Neural cell (in vitro differentiated cells): Measurements from ENCODE around the gene MAPT. TPM values are rescaled to one million over a fixed set of nuclear protein-coding genes. Genes with fewer than 3 reads are reported as not detected.

Experiments
- H2AFZ ChIP-seq: fragments of 200-600, 300-800 bp; sonication (generic), shearing (Covaris generic); 2 replicates; pipeline ENCODE4 v1.6.0; 2014; ENCODE audit warnings: low read depth, mild to moderate bottlenecking, antibody characterized with exemption, low read length, moderate library complexity
- H3F3A ChIP-seq: fragments of 200-600 bp; shearing (Covaris generic); 2 replicates; pipeline ENCODE4 v1.6.1; 2016; ENCODE audit warnings: mild to moderate bottlenecking, moderate library complexity, mixed read lengths, antibody characterized with exemption, low read length; ENCODE audit not compliant: insufficient read depth, poor library complexity, severe bottlenecking
- H3K27ac ChIP-seq: fragments of 200-600, 300-800 bp; sonication (generic), shearing (Covaris generic); 2 replicates; pipeline ENCODE4 v1.5.1; 2014; ENCODE audit warnings: mild to moderate bottlenecking, low read length, moderate library complexity
- H3K27me3 ChIP-seq: fragments of 300-800, 200-600 bp; sonication (generic), shearing (Covaris generic); 2 replicates; pipeline ENCODE4 v1.6.0; 2014; ENCODE audit warnings: mild to moderate bottlenecking, low read depth, low read length, moderate library complexity; ENCODE audit not compliant: insufficient read depth
- H3K36me3 ChIP-seq: fragments of 300-800, 200-600 bp; sonication (generic), shearing (Covaris generic); 2 replicates; pipeline ENCODE4 v1.5.1; 2014; ENCODE audit warnings: mild to moderate bottlenecking, antibody characterized with exemption, low read length, moderate library complexity; ENCODE audit not compliant: insufficient read depth
- H3K4me2 ChIP-seq: fragments of 300-800, 200-600 bp; sonication (generic), shearing (Covaris generic); 2 replicates; pipeline ENCODE4 v1.6.0; 2014; ENCODE audit warnings: mild to moderate bottlenecking, low read length
- H3K4me3 ChIP-seq: fragments of 300-800, 200-600 bp; sonication (generic), shearing (Covaris generic); 2 replicates; pipeline ENCODE4 v1.5.1; 2014; ENCODE audit warnings: mild to moderate bottlenecking, low read length, moderate library complexity
- H3K79me2 ChIP-seq: fragments of 200-600 bp; shearing (Covaris generic); replicated peaks from 2 replicates; pipeline ENCODE4 v1.6.0; 2014; ENCODE audit warnings: mild to moderate bottlenecking, low read length, moderate library complexity; ENCODE audit not compliant: insufficient read depth
- H3K9ac ChIP-seq: fragments of 300-800, 200-600 bp; sonication (generic), shearing (Covaris generic); 2 replicates; pipeline ENCODE4 v1.6.1; 2016; ENCODE audit warnings: mild to moderate bottlenecking, low read length, mixed read lengths
- H3K9me2 ChIP-seq: fragments of 200-600 bp; shearing (Covaris generic); 2 replicates; pipeline ENCODE4 v1.6.1; 2016; ENCODE audit warnings: mild to moderate bottlenecking, low read length, mixed read lengths; ENCODE audit not compliant: insufficient read depth
- H3K9me3 ChIP-seq: fragments of 200-600, 300-800 bp; sonication (generic), shearing (Covaris generic); 2 replicates; pipeline ENCODE4 v1.6.1; 2016; ENCODE audit warnings: mild to moderate bottlenecking, mixed run types, low read length, moderate library complexity, mixed read lengths
- H4K20me1 ChIP-seq: fragments of 200-600 bp; shearing (Covaris generic); 2 replicates; pipeline ENCODE4 v1.6.1; 2016; ENCODE audit warnings: mild to moderate bottlenecking, mixed run types; ENCODE audit not compliant: insufficient read depth
- EP300 ChIP-seq: fragments of 450-650 bp; conservative IDR thresholded peaks from 2 replicates; pipeline ENCODE4 v1.6.1; 2014; ENCODE audit warnings: antibody characterized with exemption, mild to moderate bottlenecking, moderate library complexity; ENCODE audit not compliant: poor library complexity, severe bottlenecking
- EZH2 ChIP-seq: fragments of 200-600, 300-800 bp; shearing (Covaris generic), sonication (generic); IDR thresholded peaks from 2 replicates; pipeline ENCODE4 v1.6.1; 2014; ENCODE audit warnings: antibody characterized with exemption, low read length, borderline replicate concordance, mild to moderate bottlenecking; ENCODE audit not compliant: insufficient read depth, poor library complexity, severe bottlenecking
- MXI1 ChIP-seq: fragments of 450-650 bp; conservative IDR thresholded peaks from 2 replicates; pipeline ENCODE4 v1.6.1; 2014; ENCODE audit warnings: antibody characterized with exemption, mild to moderate bottlenecking; ENCODE audit not compliant: poor library complexity, severe bottlenecking
- POLR2AphosphoS5 ChIP-seq: IDR thresholded peaks from 2 replicates; pipeline ENCODE4 v1.6.1; 2012
- RAD21 ChIP-seq: fragments of 450-650 bp; conservative IDR thresholded peaks from 2 replicates; pipeline ENCODE4 v1.6.1; 2014; ENCODE audit warnings: antibody characterized with exemption, mild to moderate bottlenecking, moderate library complexity
- SMC3 ChIP-seq: fragments of 450-650 bp; conservative IDR thresholded peaks from 2 replicates; pipeline ENCODE4 v1.6.1; 2014; ENCODE audit warnings: antibody characterized with exemption, mild to moderate bottlenecking, moderate library complexity; ENCODE audit not compliant: poor library complexity
- TAF1 ChIP-seq: IDR thresholded peaks from 2 replicates; pipeline ENCODE4 v1.6.1; 2012; ENCODE audit warnings: low read depth
- polyA plus RNA-seq: library from polyadenylated mRNA; depleted of rRNA; stranded (reverse); fragments of >200 nt; gene quantifications from 2 replicates; pipeline ENCODE4 v1.2.3, GENCODE V29; 2014
- TF ChIP-seq, protein P1 (sequence below): IDR thresholded peaks from 2 replicates; pipeline ENCODE4 v1.6.1; 2012; ENCODE audit warnings: borderline replicate concordance
- TF ChIP-seq, protein P2 (sequence below): fragments of 450-650 bp; IDR thresholded peaks from 2 replicates; pipeline ENCODE4 v1.5.1; 2014; ENCODE audit warnings: antibody characterized with exemption, mild to moderate bottlenecking, moderate library complexity; ENCODE audit not compliant: poor library complexity, severe bottlenecking

Gene MAPT
- polyA plus RNA-seq, 1 donor from 2014 or later: 94.5 TPM

DNA sequence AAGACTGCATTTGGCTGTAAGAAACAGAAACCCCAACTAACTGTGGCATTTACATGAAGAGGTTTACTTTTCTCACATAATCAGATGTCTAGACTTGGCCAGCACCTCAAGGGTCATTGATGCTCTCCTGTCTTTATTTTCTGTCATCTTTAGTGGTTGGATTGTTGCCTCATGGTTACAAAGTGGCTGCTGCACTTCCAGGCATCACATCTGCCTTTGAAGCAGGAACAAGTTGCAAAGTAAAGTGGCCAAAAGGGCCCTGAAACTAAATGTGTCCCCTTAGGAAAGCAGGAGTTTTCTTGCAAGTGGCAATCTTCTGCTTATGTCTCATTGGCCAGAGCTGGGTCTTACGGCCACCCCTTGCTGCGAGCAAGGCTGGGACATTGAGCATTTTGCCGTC is 78.2 kb downstream of the MAPT start:
- Histone ChIP-seq H3K4me2 (no peak overlapping the region), H3F3A (no peaks in the 10 kb centered on the region), H3K4me3 (no peak overlapping the region), H2AFZ (no peak overlapping the region), H3K36me3 (peaks cover 13% of the 10 kb centered on the region), H3K9me2 (no peaks in the 10 kb centered on the region), H3K27me3 (no peaks in the 10 kb centered on the region), H4K20me1 (no peaks in the 10 kb centered on the region), H3K9ac (no peak overlapping the region), H3K27ac (no peak overlapping the region), H3K9me3 (no peaks in the 10 kb centered on the region), H3K79me2 (no peaks in the 10 kb centered on the region)
- TF ChIP-seq EP300 (no peak), TAF1 (no peak), RAD21 (no peak), SMC3 (no peak), POLR2AphosphoS5 (no peak), MXI1 (no peak), EZH2 (no peak)
- TF ChIP-seq, protein P1, sequence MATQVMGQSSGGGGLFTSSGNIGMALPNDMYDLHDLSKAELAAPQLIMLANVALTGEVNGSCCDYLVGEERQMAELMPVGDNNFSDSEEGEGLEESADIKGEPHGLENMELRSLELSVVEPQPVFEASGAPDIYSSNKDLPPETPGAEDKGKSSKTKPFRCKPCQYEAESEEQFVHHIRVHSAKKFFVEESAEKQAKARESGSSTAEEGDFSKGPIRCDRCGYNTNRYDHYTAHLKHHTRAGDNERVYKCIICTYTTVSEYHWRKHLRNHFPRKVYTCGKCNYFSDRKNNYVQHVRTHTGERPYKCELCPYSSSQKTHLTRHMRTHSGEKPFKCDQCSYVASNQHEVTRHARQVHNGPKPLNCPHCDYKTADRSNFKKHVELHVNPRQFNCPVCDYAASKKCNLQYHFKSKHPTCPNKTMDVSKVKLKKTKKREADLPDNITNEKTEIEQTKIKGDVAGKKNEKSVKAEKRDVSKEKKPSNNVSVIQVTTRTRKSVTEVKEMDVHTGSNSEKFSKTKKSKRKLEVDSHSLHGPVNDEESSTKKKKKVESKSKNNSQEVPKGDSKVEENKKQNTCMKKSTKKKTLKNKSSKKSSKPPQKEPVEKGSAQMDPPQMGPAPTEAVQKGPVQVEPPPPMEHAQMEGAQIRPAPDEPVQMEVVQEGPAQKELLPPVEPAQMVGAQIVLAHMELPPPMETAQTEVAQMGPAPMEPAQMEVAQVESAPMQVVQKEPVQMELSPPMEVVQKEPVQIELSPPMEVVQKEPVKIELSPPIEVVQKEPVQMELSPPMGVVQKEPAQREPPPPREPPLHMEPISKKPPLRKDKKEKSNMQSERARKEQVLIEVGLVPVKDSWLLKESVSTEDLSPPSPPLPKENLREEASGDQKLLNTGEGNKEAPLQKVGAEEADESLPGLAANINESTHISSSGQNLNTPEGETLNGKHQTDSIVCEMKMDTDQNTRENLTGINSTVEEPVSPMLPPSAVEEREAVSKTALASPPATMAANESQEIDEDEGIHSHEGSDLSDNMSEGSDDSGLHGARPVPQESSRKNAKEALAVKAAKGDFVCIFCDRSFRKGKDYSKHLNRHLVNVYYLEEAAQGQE: no peak
- TF ChIP-seq, protein P2, sequence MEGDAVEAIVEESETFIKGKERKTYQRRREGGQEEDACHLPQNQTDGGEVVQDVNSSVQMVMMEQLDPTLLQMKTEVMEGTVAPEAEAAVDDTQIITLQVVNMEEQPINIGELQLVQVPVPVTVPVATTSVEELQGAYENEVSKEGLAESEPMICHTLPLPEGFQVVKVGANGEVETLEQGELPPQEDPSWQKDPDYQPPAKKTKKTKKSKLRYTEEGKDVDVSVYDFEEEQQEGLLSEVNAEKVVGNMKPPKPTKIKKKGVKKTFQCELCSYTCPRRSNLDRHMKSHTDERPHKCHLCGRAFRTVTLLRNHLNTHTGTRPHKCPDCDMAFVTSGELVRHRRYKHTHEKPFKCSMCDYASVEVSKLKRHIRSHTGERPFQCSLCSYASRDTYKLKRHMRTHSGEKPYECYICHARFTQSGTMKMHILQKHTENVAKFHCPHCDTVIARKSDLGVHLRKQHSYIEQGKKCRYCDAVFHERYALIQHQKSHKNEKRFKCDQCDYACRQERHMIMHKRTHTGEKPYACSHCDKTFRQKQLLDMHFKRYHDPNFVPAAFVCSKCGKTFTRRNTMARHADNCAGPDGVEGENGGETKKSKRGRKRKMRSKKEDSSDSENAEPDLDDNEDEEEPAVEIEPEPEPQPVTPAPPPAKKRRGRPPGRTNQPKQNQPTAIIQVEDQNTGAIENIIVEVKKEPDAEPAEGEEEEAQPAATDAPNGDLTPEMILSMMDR: no peak

DNA sequence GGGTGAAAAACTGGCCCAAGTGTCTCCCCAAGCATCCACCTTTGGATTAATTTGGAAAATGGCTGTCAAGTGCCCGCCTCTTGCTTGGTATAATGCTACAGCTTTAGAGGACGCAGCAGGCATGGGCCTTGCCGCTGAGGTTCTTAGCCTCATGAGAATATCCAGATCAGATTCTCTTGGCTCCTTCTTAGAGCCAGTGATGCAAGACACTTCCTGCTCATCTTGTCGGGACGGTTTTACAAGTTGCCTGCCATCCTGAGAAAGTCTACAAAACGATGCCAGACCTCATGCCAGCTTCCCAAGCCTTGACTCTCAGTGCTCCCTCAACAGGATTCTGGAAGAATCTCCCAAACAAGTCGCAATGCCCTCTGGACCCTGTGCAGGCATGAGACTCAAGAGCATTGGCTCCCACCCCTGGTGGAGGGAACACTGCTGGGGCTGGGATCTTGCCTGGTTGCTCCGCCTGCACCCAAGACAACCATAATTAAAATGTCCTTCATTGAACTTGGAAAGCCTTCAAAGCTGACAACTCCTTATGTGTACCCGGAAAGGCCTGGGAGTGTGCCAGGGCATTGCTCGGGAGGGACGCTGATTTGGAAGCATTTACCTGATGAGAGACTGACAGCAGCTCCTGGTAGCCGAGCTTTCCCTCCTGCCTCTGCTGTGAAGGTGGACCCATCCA is 78.9 kb downstream of the MAPT start:
- no peak overlapping the region for H3K4me3 ChIP-seq
- no peak overlapping the region for H3K9ac ChIP-seq
- H3K27ac ChIP-seq: no peak overlapping the region
- H3K36me3 ChIP-seq: peaks cover 13% of the 10 kb centered on the region
- H2AFZ ChIP-seq: no peak overlapping the region
- no peaks in the 10 kb centered on the region for H3K79me2 ChIP-seq
- no peaks in the 10 kb centered on the region for H3K9me3 ChIP-seq
- H3K27me3 ChIP-seq: no peaks in the 10 kb centered on the region
- H3K4me2 ChIP-seq: no peak overlapping the region
- no peaks in the 10 kb centered on the region for H4K20me1 ChIP-seq
- H3F3A ChIP-seq: no peaks in the 10 kb centered on the region
- TF ChIP-seq EP300: no peak
- H3K9me2 ChIP-seq: no peaks in the 10 kb centered on the region
